Measurements from ENCODE around the gene HENMT1. TPM values are rescaled to one million over a fixed set of nuclear protein-coding genes. Genes with fewer than 3 reads are reported as not detected.
"Not testable (repeated sequence)": the region's sequence is repeated elsewhere in the genome, so short reads cannot be mapped to it uniquely, and the experiment has no call there.

Gene HENMT1
- total RNA-seq, 6 experiments from 2014 or later: 0.18 to 1.2 (median 0.70) TPM

DNA sequence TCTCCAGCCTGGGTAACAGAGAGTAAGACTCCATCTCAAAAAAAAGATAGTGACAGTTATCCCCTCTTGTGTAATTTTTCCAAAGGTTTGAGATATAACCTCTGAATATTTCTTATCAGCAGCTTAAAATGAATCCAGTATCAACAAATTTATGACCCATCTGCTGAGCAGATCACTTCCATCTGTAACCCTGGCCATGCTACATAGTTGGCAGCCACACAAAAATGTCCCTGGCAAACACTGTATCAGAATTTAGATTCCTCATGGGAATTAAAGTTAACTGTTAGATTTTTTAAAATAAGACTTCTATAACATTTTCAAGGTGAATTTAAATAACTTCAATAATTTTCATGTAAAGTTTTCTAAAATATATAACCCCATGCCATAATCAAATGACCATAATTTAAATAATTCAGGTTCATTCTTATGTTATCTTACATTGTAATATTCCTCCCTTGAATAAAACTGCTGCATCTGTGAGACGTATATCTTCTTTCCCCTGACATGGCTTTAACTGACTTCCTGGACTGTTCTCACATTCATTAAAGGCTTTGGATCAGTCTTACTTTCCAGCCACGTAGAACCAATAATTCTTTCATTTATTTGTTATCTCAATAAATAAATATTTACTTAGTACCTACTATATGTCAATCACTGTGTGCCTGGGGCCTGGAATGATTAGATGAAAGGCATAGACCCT is 25.9 kb upstream of the HENMT1 start:
- intact Hi-C loops (cut with DNase I): no loop called here
- H3K27ac ChIP-seq: no peak overlapping the region
- no peak for DNase-seq
- no peaks in the 10 kb centered on the region for H3K9me3 ChIP-seq
- peaks cover 0 to 9% (median 2%) of the 10 kb centered on the region in 4 donors for H3K4me1 ChIP-seq
- TF ChIP-seq POLR2A (IDR thresholded peaks at IDR 0.05) (no peak), CTCF (IDR thresholded peaks at IDR 0.05) (no peak)
- no peaks in the 10 kb centered on the region for H3K36me3 ChIP-seq
- no peaks in the 10 kb centered on the region for H3K27me3 ChIP-seq
- ATAC-seq: no peak
- WGBS (ENCODE audit: insufficient coverage, low coverage, low lambda C conversion rate, missing lambda C conversion rate): 48% methylated on average over 2 of the region's 2 CpGs
- no peak overlapping the region for H3K4me3 ChIP-seq

GRCh38 chr1:108685529-108685928 is 24.6 kb upstream of the HENMT1 start:
- Histone ChIP-seq H3K9me3 (no peaks in the 10 kb centered on the region), H3K27ac (no peak overlapping the region), H3K4me3 (no peak overlapping the region), H3K4me1 (no peaks in the 10 kb centered on the region), H3K27me3 (no peaks in the 10 kb centered on the region), H3K36me3 (no peaks in the 10 kb centered on the region)
- intact Hi-C loops (cut with DNase I): no loop called here
- 70% methylated on average over 1 of the region's 1 CpG for WGBS (ENCODE audit: insufficient coverage, low coverage, low lambda C conversion rate, missing lambda C conversion rate)
- DNase-seq: no peak
- TF ChIP-seq POLR2A (IDR thresholded peaks at IDR 0.05): no peak
- TF ChIP-seq CTCF (IDR thresholded peaks at IDR 0.05): no peak
- ATAC-seq: no peak

- DNase-seq; H3K27ac ChIP-seq; H3K4me1 ChIP-seq; H3K36me3 ChIP-seq; H3K9me3 ChIP-seq; intact Hi-C loops (cut with DNase I); H3K4me3 ChIP-seq; ATAC-seq; H3K27me3 ChIP-seq: not testable (repeated sequence)
- 58% methylated on average over 4 of the region's 4 CpGs for WGBS (ENCODE audit: insufficient coverage, low coverage, low lambda C conversion rate, missing lambda C conversion rate)
Observed at GRCh38 chr1:108681701-108682100, 20.8 kb upstream of the HENMT1 start.

DNA sequence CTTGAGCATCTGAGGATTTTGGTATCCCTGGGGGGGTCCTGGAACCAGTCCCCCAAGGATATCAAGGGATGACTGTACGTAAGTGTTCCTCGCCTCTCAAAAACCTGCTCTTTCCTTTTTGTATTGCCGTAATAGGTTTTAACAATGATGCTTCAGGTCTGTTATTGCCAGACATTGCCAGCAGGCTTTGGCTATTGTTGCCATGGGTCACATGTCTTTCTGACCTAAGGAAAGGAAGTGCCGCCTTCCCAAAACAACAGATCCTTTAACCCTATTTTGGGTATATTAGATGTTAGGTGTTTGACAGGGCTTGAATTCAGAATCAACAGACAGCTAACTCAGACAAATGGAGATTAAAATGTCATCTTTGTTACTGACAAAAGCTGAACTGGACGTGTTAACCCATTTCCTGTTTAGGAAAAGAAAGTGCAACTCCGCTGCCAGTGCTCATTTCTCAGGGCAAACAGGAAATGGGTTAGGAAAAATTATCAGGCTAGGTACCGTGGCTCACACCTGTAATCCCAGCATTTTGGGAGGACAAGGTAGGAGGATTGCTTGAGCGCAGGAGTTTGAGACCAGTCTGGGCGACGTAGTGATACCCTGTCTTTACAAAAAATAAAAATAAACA is 18.8 kb upstream of the HENMT1 start:
- Histone ChIP-seq H3K27me3 (no peaks in the 10 kb centered on the region), H3K4me1 (no peaks in the 10 kb centered on the region), H3K27ac (no peak overlapping the region), H3K9me3 (no peaks in the 10 kb centered on the region), H3K4me3 (no peak overlapping the region), H3K36me3 (no peaks in the 10 kb centered on the region)
- intact Hi-C loops (cut with DNase I): no loop called here
- WGBS (ENCODE audit: insufficient coverage, low coverage, low lambda C conversion rate, missing lambda C conversion rate): 68% methylated on average over 10 of the region's 10 CpGs
- DNase-seq: no peak
- no peak for TF ChIP-seq POLR2A (IDR thresholded peaks at IDR 0.05)
- TF ChIP-seq CTCF (IDR thresholded peaks at IDR 0.05): no peak
- ATAC-seq: no peak

- Histone ChIP-seq H3K36me3 (no peaks in the 10 kb centered on the region), H3K4me3 (no peak overlapping the region), H3K4me1 (no peaks in the 10 kb centered on the region), H3K27ac (no peak overlapping the region), H3K9me3 (no peaks in the 10 kb centered on the region), H3K27me3 (no peaks in the 10 kb centered on the region)
- intact Hi-C loops (cut with DNase I): no loop called here
- TF ChIP-seq POLR2A (IDR thresholded peaks at IDR 0.05): no peak
- no peak for TF ChIP-seq CTCF (IDR thresholded peaks at IDR 0.05)
- DNase-seq: no peak
- WGBS (ENCODE audit: insufficient coverage, low coverage, low lambda C conversion rate, missing lambda C conversion rate): 81% methylated on average over 4 of the region's 4 CpGs
- ATAC-seq: peak in 1 of 4 donors; percentile 56
Observed at GRCh38 chr1:108678706-108679105, 17.8 kb upstream of the HENMT1 start.
